Measurements from ENCODE around the gene ENSA.

GRCh38 chr1:150622303-150622975, 7.0 kb downstream of the ENSA start:
- TF ChIP-seq, protein P1, sequence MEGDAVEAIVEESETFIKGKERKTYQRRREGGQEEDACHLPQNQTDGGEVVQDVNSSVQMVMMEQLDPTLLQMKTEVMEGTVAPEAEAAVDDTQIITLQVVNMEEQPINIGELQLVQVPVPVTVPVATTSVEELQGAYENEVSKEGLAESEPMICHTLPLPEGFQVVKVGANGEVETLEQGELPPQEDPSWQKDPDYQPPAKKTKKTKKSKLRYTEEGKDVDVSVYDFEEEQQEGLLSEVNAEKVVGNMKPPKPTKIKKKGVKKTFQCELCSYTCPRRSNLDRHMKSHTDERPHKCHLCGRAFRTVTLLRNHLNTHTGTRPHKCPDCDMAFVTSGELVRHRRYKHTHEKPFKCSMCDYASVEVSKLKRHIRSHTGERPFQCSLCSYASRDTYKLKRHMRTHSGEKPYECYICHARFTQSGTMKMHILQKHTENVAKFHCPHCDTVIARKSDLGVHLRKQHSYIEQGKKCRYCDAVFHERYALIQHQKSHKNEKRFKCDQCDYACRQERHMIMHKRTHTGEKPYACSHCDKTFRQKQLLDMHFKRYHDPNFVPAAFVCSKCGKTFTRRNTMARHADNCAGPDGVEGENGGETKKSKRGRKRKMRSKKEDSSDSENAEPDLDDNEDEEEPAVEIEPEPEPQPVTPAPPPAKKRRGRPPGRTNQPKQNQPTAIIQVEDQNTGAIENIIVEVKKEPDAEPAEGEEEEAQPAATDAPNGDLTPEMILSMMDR (IDR thresholded peaks at IDR 0.05; ENCODE audit: insufficient read depth, low read length, poor library complexity, severe bottlenecking), result no peak
- TF ChIP-seq EZH2phosphoT487 (conservative IDR thresholded peaks at IDR 0.05; ENCODE audit: low read length), result no peak
